Measurements from ENCODE around the gene SUSD1. TPM values are rescaled to one million over a fixed set of nuclear protein-coding genes. Genes with fewer than 3 reads are reported as not detected.
A peak's percentile ranks its signal among the peaks of the same experiment; 100 is the strongest.

The SUSD1 gene
- total and polyA plus RNA-seq, 9 of the 15 experiments (the other 6 are each of a cell fraction or from before 2014, with no cell fraction given): 10.9 to 44.4 (median 36.1) TPM

- TF ChIP-seq OTX1 (CRISPR knock-in tag; IDR thresholded peaks at IDR 0.05) (peak; percentile 61; the same call in 1 of the 2 replicates), MGA (IDR thresholded peaks at IDR 0.05) (peak; percentile 65; the same call in 1 of the 2 replicates), CBFB (CRISPR knock-in tag; IDR thresholded peaks at IDR 0.05) (no peak), ZNF311 (CRISPR knock-in tag; IDR thresholded peaks at IDR 0.05) (0 out of 2 replicates have a peak, but pooled peaks have one; percentile 36), THRB (CRISPR knock-in tag; conservative IDR thresholded peaks at IDR 0.05) (0 out of 2 replicates have a peak, but pooled peaks have one; percentile 12), ZNF395 (CRISPR knock-in tag; IDR thresholded peaks at IDR 0.05) (peak; percentile 81), ZNF316 (IDR thresholded peaks at IDR 0.05) (no peak), ZNF24 (IDR thresholded peaks at IDR 0.05) (no peak), GABPB2 (CRISPR knock-in tag; conservative IDR thresholded peaks at IDR 0.05) (no peak), ZNF282 (CRISPR knock-in tag; IDR thresholded peaks at IDR 0.05) (no peak), MED1 (CRISPR knock-in tag; IDR thresholded peaks at IDR 0.05; ENCODE audit: borderline replicate concordance) (no peak), CEBPG (CRISPR knock-in tag; IDR thresholded peaks at IDR 0.05) (peak; percentile 81), CEBPG (tag; conservative IDR thresholded peaks at IDR 0.05 in 1 of 2, IDR thresholded peaks at IDR 0.05 in 1 of 2) (peak; percentile 56 to 88), SMARCA5 (IDR thresholded peaks at IDR 0.05) (peak; percentile 69; the same call in 1 of the 2 replicates)
Observed at GRCh38 chr9:112069318-112070169, 105.6 kb downstream of the SUSD1 start (continued).

Data from K562 (cell line).